GM19239 (cell line): ENCODE data around the gene ZNRF1.
"Not testable (repeated sequence)": the region's sequence is repeated elsewhere in the genome, so short reads cannot be mapped to it uniquely, and the experiment has no call there.

Experiments
- DNase-seq: peaks from one replicate; pipeline ENCODE4 v3.0.0; 2011; ENCODE audit warnings: low spot score; ENCODE audit not compliant: insufficient read length
- FAIRE-seq: peaks from 2 replicates; lab custom pipeline; 2011; peaks lifted over from hg19 to GRCh38; lab: Jason Lieb, UNC

The ZNRF1 gene

DNA sequence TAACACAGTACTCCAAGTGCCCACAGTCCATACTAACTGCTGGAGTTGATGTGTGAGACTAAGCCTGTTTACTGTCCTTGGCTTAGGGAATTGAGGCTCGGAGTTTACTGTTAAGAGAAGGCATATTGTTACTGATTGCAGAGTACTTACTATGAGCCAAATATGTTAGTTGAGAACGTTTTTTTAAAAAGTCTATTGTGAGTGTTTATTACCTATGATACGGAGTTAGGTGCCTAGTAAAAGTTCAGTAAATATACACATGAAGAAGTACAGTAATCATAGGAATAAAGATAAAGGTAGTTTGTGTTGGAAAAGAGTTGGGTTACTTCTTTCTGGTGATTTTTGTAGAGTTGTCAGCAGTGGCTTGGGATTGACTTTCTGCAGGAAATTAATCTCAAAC, 25.4 kb downstream of the ZNRF1 start:
- DNase-seq (no peak), FAIRE-seq (peak; percentile 11)

- peak; percentile 11 for FAIRE-seq
- no peak for DNase-seq
Measured at GRCh38 chr16:75024594-75024993, 25.8 kb downstream of the ZNRF1 start.

- no peak for DNase-seq
- FAIRE-seq: no peak
Measured at GRCh38 chr16:75025761-75026160, 26.9 kb downstream of the ZNRF1 start.

GRCh38 chr16:75026239-75026891, 27.5 kb downstream of the ZNRF1 start:
- not testable (repeated sequence) for DNase-seq, FAIRE-seq

DNA sequence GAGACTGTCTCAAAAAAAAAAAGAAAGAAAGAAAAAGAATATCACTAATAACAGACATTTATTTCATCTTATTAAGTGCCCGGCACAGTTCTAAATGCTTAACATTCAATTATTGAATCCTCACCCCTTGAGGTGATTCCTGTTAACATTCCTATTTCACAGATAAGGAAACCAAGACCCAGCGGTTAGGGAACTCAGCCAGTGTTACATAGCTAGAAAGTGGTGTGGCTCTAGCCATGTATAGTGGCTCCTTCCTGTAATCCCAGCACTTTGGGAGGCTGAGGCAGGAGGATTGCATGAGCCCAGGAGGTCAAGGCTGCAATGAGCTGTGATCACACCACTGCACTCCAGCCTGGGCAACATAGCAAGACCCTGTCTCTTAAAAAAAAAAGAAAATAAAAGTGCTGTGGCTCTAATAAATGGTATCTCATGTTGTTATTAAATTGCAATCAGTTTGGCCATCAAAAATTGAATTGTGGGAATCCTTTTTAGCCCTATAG, 28.1 kb downstream of the ZNRF1 start:
- DNase-seq (no peak), FAIRE-seq (no peak)

GRCh38 chr16:75027520-75028300, 28.9 kb downstream of the ZNRF1 start:
- no peak for DNase-seq
- no peak for FAIRE-seq

- no peak for FAIRE-seq
- no peak for DNase-seq
Measured at GRCh38 chr16:75028544-75029135, 29.8 kb downstream of the ZNRF1 start.

DNA sequence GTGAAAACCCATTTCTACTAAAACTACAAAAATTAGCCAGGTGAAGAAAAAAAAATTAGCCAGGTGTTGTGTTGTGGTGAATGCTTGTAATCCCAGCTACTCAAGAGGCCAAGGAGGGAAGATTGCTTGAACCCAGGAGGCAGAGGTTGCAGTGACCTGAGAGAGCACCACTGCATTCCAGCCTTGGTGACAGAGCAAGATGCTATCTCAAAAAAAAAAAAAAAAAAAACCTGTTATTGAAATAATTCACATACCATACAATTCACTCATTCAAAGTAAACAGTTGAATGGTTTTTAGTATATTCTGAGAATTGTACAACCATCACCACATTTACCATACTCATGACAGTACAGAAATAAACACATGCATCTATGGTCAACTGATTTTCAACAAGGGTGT, 31.0 kb downstream of the ZNRF1 start:
- FAIRE-seq: no peak
- DNase-seq: no peak

DNA sequence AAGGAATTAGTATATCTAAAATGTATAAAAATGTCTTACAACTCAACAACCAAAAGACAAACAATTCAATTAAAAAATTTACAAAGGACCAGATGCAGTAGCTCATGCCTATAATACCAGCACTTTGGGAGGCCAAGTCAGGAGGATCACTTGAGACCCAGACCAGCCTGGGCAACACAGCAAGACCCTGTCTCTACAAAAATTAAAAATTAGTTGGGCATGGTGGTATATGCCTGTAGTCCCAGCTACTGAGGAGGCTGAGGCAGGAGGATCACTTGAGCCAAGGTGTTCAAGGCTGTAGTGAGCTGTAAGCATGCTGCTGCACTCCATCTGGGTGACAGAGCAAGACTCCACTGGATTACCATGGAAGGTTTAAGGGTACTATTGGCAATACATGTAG, 33.8 kb downstream of the ZNRF1 start:
- FAIRE-seq: no peak
- no peak for DNase-seq

- DNase-seq: no peak
- FAIRE-seq: no peak
Measured at GRCh38 chr16:75035410-75035968, 36.7 kb downstream of the ZNRF1 start.

DNA sequence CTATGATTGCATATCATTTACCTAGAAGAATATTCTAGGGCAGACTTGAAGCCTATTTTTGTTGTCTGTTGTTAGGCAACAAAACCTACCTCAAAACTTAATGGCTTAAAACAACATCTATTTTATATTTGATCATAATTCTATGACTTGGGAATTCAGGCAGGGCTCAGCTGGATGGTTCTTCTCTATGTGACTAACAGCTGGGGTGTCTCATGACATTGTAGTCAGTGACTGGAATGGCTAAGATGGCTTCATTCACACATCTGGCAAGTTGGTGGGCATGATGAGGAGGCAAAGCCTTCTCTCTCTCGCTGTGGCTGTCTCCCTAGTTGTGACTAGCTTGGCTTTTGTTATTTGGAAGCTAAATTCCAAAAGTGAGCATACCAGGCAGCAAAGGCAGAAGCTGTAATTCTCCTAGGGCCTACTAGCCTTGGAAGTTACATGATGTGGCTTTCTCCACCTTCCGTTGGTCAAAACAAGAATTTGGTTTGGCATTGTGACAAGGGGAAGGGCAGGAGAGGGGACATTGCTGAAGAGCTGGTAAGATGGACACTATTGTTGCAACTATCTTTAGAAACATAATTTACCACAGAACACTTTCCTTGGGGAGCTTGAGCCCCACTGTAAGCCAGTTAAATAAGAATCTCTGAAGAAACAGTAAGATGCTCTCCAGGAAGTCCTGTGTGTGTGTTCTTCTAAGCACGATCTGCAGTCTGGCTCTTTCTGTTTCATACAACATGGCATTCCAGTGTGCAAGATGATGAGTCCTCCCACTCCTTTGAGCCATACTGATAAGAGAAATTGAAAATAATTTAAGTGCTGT, 39.4 kb downstream of the ZNRF1 start:
- FAIRE-seq: no peak
- no peak for DNase-seq

GRCh38 chr16:75039941-75040340, 41.1 kb downstream of the ZNRF1 start:
- FAIRE-seq (no peak), DNase-seq (no peak)

- DNase-seq: no peak
Measured at GRCh38 chr16:75042426-75043174, 43.8 kb downstream of the ZNRF1 start.

GRCh38 chr16:75043175-75043895, 44.5 kb downstream of the ZNRF1 start:
- DNase-seq (no peak), FAIRE-seq (peak; percentile 80)

More at GRCh38 chr16:75042426-75043174, 43.8 kb downstream of the ZNRF1 start:
- no peak for FAIRE-seq

GRCh38 chr16:75044800-75045361, 46.1 kb downstream of the ZNRF1 start:
- no peak for DNase-seq
- no peak for FAIRE-seq

DNA sequence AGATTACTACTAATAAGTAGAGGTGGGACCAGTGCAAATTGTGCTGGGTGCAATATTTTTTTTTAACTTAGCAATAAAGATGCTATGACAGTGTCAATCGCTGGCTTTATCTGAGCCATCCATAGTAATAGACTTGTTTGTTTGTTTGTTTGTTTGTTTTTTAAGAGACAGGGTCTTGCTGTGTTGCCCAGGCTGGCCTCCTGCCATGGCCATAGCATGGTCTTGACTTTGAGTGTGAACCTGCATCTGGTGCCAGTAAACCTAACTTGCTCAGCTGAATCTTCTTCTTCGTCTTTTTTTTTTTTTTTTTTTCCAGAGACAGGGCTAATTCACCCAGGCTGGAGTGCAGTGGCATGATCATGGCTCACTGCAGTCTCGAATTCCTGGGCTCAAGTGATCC, 46.6 kb downstream of the ZNRF1 start:
- DNase-seq: no peak
- no peak for FAIRE-seq

- FAIRE-seq: no peak
- no peak for DNase-seq
Measured at GRCh38 chr16:75048054-75048453, 49.2 kb downstream of the ZNRF1 start.

- FAIRE-seq: no peak
- no peak for DNase-seq
Measured at GRCh38 chr16:75048530-75048929, 49.7 kb downstream of the ZNRF1 start.
